Measurements from ENCODE around the gene SLAMF9. TPM values are rescaled to one million over a fixed set of nuclear protein-coding genes. Genes with fewer than 3 reads are reported as not detected.
A peak's percentile ranks its signal among the peaks of the same experiment; 100 is the strongest.

The SLAMF9 gene
- total RNA-seq, 2 experiments from 2014 or later = not detected

GRCh38 chr1:159929155-159930051 lies 24.6 kb downstream of the SLAMF9 start:
- Mint-ChIP-seq H3K27ac (no peak overlapping the region), H3K9me3 (no peaks in the 10 kb centered on the region), H3K4me3 (no peak overlapping the region), H3K27me3 (ENCODE audit: low read depth) (no peaks in the 10 kb centered on the region), H3K4me1 (ENCODE audit: low read depth) (peaks cover 10% of the 10 kb centered on the region), H3K36me3 (ENCODE audit: low read depth) (no peaks in the 10 kb centered on the region)
- intact Hi-C loops (cut with micrococcal nuclease) = loop anchor here (10.0 kb wide), 4 partner anchors 645 to 875 kb away; partner anchors contain the start of gene CD84
- CTCF ChIA-PET = interaction anchor here (0.8 to 12.6 kb wide), 2 partner anchors 77 to 149 kb away, joined by 4 to 228 read pairs; no protein-coding TSS in a partner anchor
- no peak for DNase-seq

GRCh38 chr1:159928491-159929050 lies 25.5 kb downstream of the SLAMF9 start:
- Mint-ChIP-seq H3K4me1 (ENCODE audit: low read depth) (peaks cover 13% of the 10 kb centered on the region), H3K27ac (no peak overlapping the region), H3K4me3 (no peak overlapping the region), H3K36me3 (ENCODE audit: low read depth) (peaks cover 5% of the 10 kb centered on the region), H3K9me3 (no peaks in the 10 kb centered on the region), H3K27me3 (ENCODE audit: low read depth) (no peaks in the 10 kb centered on the region)
- CTCF ChIA-PET = interaction anchor here (6.0 kb wide), 1 partner anchor 78 kb away, joined by 41 read pairs; no protein-coding TSS in a partner anchor
- intact Hi-C loops (cut with micrococcal nuclease) = loop anchor here (10.0 kb wide), 4 partner anchors 646 to 876 kb away; partner anchors contain the start of gene CD84
- no peak for DNase-seq

DNA sequence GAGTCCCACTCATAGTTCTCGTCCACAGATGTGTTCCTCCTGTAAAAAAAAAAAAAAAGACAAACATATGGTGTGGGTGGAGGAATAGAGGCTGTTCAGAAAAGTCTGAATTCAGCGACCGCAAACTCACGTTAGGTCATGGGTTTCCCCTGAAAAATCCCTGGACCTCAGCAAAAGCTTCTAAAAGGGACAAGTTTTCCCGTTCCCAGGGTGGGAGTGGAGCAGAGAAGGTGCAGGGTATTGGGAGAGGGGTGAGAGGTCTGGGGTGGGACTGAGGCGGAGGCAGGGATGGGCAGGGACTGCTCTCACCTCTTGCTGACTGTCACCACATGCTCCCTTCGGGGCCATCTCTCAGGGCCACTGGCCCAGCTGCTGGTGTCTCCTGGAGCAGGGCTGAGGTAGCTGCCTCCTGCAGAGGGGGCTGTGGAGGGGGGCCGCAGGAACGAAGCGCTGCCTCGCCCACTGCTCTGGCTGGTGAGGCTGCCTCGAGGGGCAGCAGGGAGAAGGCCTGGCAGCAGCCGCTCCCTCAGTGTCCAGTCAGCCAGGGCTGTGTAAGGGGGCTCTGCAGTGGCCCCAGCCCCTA lies 26.1 kb downstream of the SLAMF9 start:
- no peaks in the 10 kb centered on the region for H3K9me3 Mint-ChIP-seq
- CTCF ChIA-PET = interaction anchor here (0.6 to 6.0 kb wide), 2 partner anchors 78 to 1187 kb away, joined by 4 to 41 read pairs; no protein-coding TSS in a partner anchor
- DNase-seq = no peak
- no peak overlapping the region for H3K4me3 Mint-ChIP-seq
- H3K4me1 Mint-ChIP-seq (ENCODE audit: low read depth) = peaks cover 19% of the 10 kb centered on the region
- no peak overlapping the region for H3K27ac Mint-ChIP-seq
- peaks cover 7% of the 10 kb centered on the region for H3K36me3 Mint-ChIP-seq (ENCODE audit: low read depth)
- intact Hi-C loops (cut with micrococcal nuclease) = loop anchor here (10.0 kb wide), 4 partner anchors 647 to 877 kb away; partner anchors contain the start of gene CD84
- H3K27me3 Mint-ChIP-seq (ENCODE audit: low read depth) = no peaks in the 10 kb centered on the region

DNA sequence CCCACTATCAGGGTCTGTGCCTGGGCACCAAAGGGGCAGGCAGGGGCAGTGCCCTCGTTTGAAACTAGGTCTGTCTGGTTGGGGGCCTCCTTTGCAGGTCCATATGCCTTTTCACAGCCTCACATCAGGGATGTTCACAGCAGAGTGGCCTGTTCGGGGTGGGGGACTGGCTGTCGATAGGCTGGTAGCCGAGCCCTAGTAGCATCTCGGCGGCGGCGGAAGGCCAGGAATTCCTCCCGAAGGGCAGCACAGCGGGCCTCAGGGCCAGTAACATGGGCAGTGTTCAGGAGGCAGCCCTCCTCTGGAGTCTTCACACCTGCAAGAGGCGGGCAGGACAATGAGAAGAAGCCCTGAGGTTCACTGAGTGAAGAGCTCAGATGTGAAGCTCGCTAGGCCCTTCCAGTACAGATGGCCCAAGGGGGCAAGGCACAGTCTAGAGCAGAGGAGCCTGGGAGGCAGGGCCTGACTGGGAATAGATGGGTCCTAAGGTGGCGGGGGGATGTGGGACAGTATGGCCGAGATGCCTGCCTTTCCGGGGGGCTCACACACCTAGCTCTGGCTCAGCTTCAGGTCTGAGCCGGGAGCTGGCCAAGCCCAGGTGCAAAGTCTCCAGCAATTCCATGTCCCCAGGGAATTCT lies 26.7 kb downstream of the SLAMF9 start:
- Mint-ChIP-seq H3K27me3 (ENCODE audit: low read depth) (no peaks in the 10 kb centered on the region), H3K36me3 (ENCODE audit: low read depth) (peaks cover 7% of the 10 kb centered on the region), H3K9me3 (no peaks in the 10 kb centered on the region), H3K27ac (no peak overlapping the region), H3K4me1 (ENCODE audit: low read depth) (peaks cover 24% of the 10 kb centered on the region), H3K4me3 (no peak overlapping the region)
- intact Hi-C loops (cut with micrococcal nuclease) = loop anchor here (10.0 kb wide), 4 partner anchors 647 to 877 kb away; partner anchors contain the start of gene CD84
- no peak for DNase-seq
- CTCF ChIA-PET = interaction anchor here (0.6 to 6.0 kb wide), 2 partner anchors 79 to 88 kb away, joined by 3 to 41 read pairs; no protein-coding TSS in a partner anchor

GRCh38 chr1:159925719-159926078 lies 28.3 kb downstream of the SLAMF9 start:
- Mint-ChIP-seq H3K9me3 (no peaks in the 10 kb centered on the region), H3K27ac (peak overlapping the region; percentile 93), H3K4me3 (peak overlapping the region; percentile 91), H3K4me1 (ENCODE audit: low read depth) (peaks cover 40% of the 10 kb centered on the region), H3K27me3 (ENCODE audit: low read depth) (no peaks in the 10 kb centered on the region), H3K36me3 (ENCODE audit: low read depth) (peaks cover 15% of the 10 kb centered on the region)
- CTCF ChIA-PET = interaction anchor here (0.6 to 6.0 kb wide), 6 partner anchors 10 to 126 kb away, joined by 3 to 41 read pairs (median 4); no protein-coding TSS in a partner anchor
- peak; percentile 84 for DNase-seq
- intact Hi-C loops (cut with micrococcal nuclease) = loop anchor here (1.0 to 10.0 kb wide), 10 partner anchors 33 to 912 kb away; partner anchors contain the start of genes CD84, DUSP23, IGSF8 and PIGM

- Mint-ChIP-seq H3K4me3 (peak within 1 kb of the TSS; percentile 91), H3K27me3 (ENCODE audit: low read depth) (no peaks in the 10 kb centered on the region), H3K36me3 (ENCODE audit: low read depth) (peaks cover 21% of the 10 kb centered on the region), H3K27ac (peak within 1 kb of the TSS; percentile 93), H3K9me3 (no peaks in the 10 kb centered on the region), H3K4me1 (ENCODE audit: low read depth) (peaks cover 43% of the 10 kb centered on the region)
- peak; percentile 89 for DNase-seq
- intact Hi-C loops (cut with micrococcal nuclease) = loop anchor here (1.0 to 10.0 kb wide), 12 partner anchors 32 to 912 kb away; partner anchors contain the start of genes AIM2, CD84, DUSP23 and IGSF8
- CTCF ChIA-PET = interaction anchor here (0.6 to 6.0 kb wide), 10 partner anchors 11 to 160 kb away, joined by 3 to 41 read pairs (median 4); no protein-coding TSS in a partner anchor
Observed at GRCh38 chr1:159924791-159925718, 29.0 kb downstream of the SLAMF9 start, which contains the start of gene TAGLN2. TAGLN2 (minus strand) TSS chr1:159925507; CDS start chr1:159920509, 4,998 bp downstream.

GRCh38 chr1:159924025-159924790 lies 29.8 kb downstream of the SLAMF9 start:
- H3K4me1 Mint-ChIP-seq (ENCODE audit: low read depth) = peaks cover 49% of the 10 kb centered on the region
- intact Hi-C loops (cut with micrococcal nuclease) = loop anchor here (2.0 to 10.0 kb wide), 7 partner anchors 31 to 881 kb away; partner anchors contain the start of genes AIM2, CD84 and PEA15
- H3K27me3 Mint-ChIP-seq (ENCODE audit: low read depth) = no peaks in the 10 kb centered on the region
- no peaks in the 10 kb centered on the region for H3K9me3 Mint-ChIP-seq
- DNase-seq = peak; percentile 79
- CTCF ChIA-PET = interaction anchor here (1.0 to 6.0 kb wide), 7 partner anchors 11 to 161 kb away, joined by 3 to 41 read pairs (median 5); no protein-coding TSS in a partner anchor
- H3K36me3 Mint-ChIP-seq (ENCODE audit: low read depth) = peaks cover 29% of the 10 kb centered on the region
- peak overlapping the region; percentile 93 for H3K27ac Mint-ChIP-seq
- H3K4me3 Mint-ChIP-seq = peak overlapping the region; percentile 91

- CTCF ChIA-PET = interaction anchor here (1.5 to 6.0 kb wide), 4 partner anchors 12 to 162 kb away, joined by 5 to 41 read pairs (median 12); no protein-coding TSS in a partner anchor
- peak overlapping the region; percentile 91 for H3K4me3 Mint-ChIP-seq
- intact Hi-C loops (cut with micrococcal nuclease) = loop anchor here (1.0 to 10.0 kb wide), 8 partner anchors 31 to 881 kb away; partner anchors contain the start of genes AIM2, CD84, DCAF8 and PEA15
- peak overlapping the region; percentile 93 for H3K27ac Mint-ChIP-seq
- no peaks in the 10 kb centered on the region for H3K27me3 Mint-ChIP-seq (ENCODE audit: low read depth)
- peaks cover 49% of the 10 kb centered on the region for H3K4me1 Mint-ChIP-seq (ENCODE audit: low read depth)
- DNase-seq = peak; percentile 94
- no peaks in the 10 kb centered on the region for H3K9me3 Mint-ChIP-seq
- H3K36me3 Mint-ChIP-seq (ENCODE audit: low read depth) = peaks cover 35% of the 10 kb centered on the region
Observed at GRCh38 chr1:159923203-159924024, 30.6 kb downstream of the SLAMF9 start.

- Mint-ChIP-seq H3K27ac (peak overlapping the region; percentile 93), H3K9me3 (no peaks in the 10 kb centered on the region), H3K27me3 (ENCODE audit: low read depth) (no peaks in the 10 kb centered on the region), H3K36me3 (ENCODE audit: low read depth) (peaks cover 41% of the 10 kb centered on the region), H3K4me3 (peak overlapping the region; percentile 91), H3K4me1 (ENCODE audit: low read depth) (peaks cover 57% of the 10 kb centered on the region)
- DNase-seq = peak; percentile 15
- intact Hi-C loops (cut with micrococcal nuclease) = loop anchor here (1.0 to 10.0 kb wide), 7 partner anchors 285 to 882 kb away; partner anchors contain the start of genes AIM2, CD84, DCAF8 and PEA15
- CTCF ChIA-PET = interaction anchor here (0.7 to 6.0 kb wide), 7 partner anchors 12 to 156 kb away, joined by 3 to 41 read pairs (median 5); no protein-coding TSS in a partner anchor
Observed at GRCh38 chr1:159922511-159923202, 31.4 kb downstream of the SLAMF9 start.
